Fibroblast of skin of back (primary cell): ENCODE data around the gene UGT3A1. TPM values are rescaled to one million over a fixed set of nuclear protein-coding genes. Genes with fewer than 3 reads are reported as not detected.
"Not testable (repeated sequence)": the region's sequence is repeated elsewhere in the genome, so short reads cannot be mapped to it uniquely, and the experiment has no call there.

Experiments used
- DNase-seq: peaks from one replicate; pipeline ENCODE4 v3.0.0-alpha.2; 2013
- polyA plus RNA-seq, 2 experiments: library from polyadenylated mRNA; unstranded; fragments of 120-200 nt; gene quantifications; one replicate each; pipeline ENCODE4 v1.2.1, GENCODE V29; 2013; ENCODE audit not compliant: insufficient read length in 2 of 2

The UGT3A1 gene
- polyA plus RNA-seq (2013, experiment 1 of 2; ENCODE audit: insufficient read length), result 0.04 TPM
- polyA plus RNA-seq (2013, experiment 2 of 2; ENCODE audit: insufficient read length), result not detected

GRCh38 chr5:35990941-35991611, at the start of gene UGT3A1:
TSS of gene UGT3A1 (minus strand) at chr5:35991390. CDS start at chr5:35991240, 150 bp downstream.
- no peak for DNase-seq

- no peak for DNase-seq
These were observed 44.5 kb upstream of the UGT3A1 start for GRCh38 chr5:36035696-36036095.

- not testable (repeated sequence) for DNase-seq
These were observed 43.4 kb upstream of the UGT3A1 start for GRCh38 chr5:36034536-36035134.

GRCh38 chr5:36033486-36033885, 42.3 kb upstream of the UGT3A1 start:
- no peak for DNase-seq

- no peak for DNase-seq
These were observed 41.9 kb upstream of the UGT3A1 start for GRCh38 chr5:36033047-36033446.

GRCh38 chr5:36031223-36031622, 40.0 kb upstream of the UGT3A1 start:
- no peak for DNase-seq

- no peak for DNase-seq
These were observed 38.7 kb upstream of the UGT3A1 start for GRCh38 chr5:36029914-36030313.

GRCh38 chr5:36028816-36029465, 37.8 kb upstream of the UGT3A1 start:
- DNase-seq, result no peak

GRCh38 chr5:36027711-36028110, 36.5 kb upstream of the UGT3A1 start:
- no peak for DNase-seq

- no peak for DNase-seq
These were observed 35.7 kb upstream of the UGT3A1 start for GRCh38 chr5:36026706-36027465.

- DNase-seq, result not testable (repeated sequence)
These were observed 31.1 kb upstream of the UGT3A1 start for GRCh38 chr5:36022246-36022645.

- not testable (repeated sequence) for DNase-seq
These were observed 28.4 kb upstream of the UGT3A1 start for GRCh38 chr5:36019584-36019983.

- DNase-seq, result no peak
These were observed 26.4 kb upstream of the UGT3A1 start for GRCh38 chr5:36017622-36018021.

- DNase-seq, result no peak
These were observed 25.8 kb upstream of the UGT3A1 start for GRCh38 chr5:36017004-36017403.

GRCh38 chr5:36013182-36013581, 22.0 kb upstream of the UGT3A1 start:
- no peak for DNase-seq

- DNase-seq, result no peak
These were observed 18.5 kb upstream of the UGT3A1 start for GRCh38 chr5:36009698-36010097.

GRCh38 chr5:36007366-36007765, 16.2 kb upstream of the UGT3A1 start:
- DNase-seq, result no peak

GRCh38 chr5:36006163-36006562, 15.0 kb upstream of the UGT3A1 start:
- no peak for DNase-seq

GRCh38 chr5:36001032-36001431, 9.8 kb upstream of the UGT3A1 start:
- DNase-seq, result no peak

- DNase-seq, result no peak
These were observed 8.4 kb upstream of the UGT3A1 start for GRCh38 chr5:35999547-35999946.

GRCh38 chr5:35996076-35996475, 4.9 kb upstream of the UGT3A1 start:
- DNase-seq, result no peak

GRCh38 chr5:35990520-35990919, 670 bp downstream of the UGT3A1 start:
- DNase-seq, result no peak

GRCh38 chr5:35988529-35988928, 2.7 kb downstream of the UGT3A1 start:
- no peak for DNase-seq
